Activated effector memory CD4-positive, alpha-beta T cell treated with Interleukin-2 at 50 U/mL for 16 hours (primary cell): ENCODE results near the gene NT5C2.
A peak's percentile ranks its signal among the peaks of the same experiment; 100 is the strongest.
"Not testable (repeated sequence)": the region's sequence is repeated elsewhere in the genome, so short reads cannot be mapped to it uniquely, and the experiment has no call there.

Source experiments
- DNase-seq: peaks from one replicate; pipeline ENCODE4 v3.0.0-alpha.2; 2020

NT5C2 gene

GRCh38 chr10:103193107-103193819 lies at the start of gene NT5C2:
Gene NT5C2 (minus strand): TSS chr10:103193272. CDS start chr10:103174958, 18,314 bp downstream.
- peak; percentile 73 for DNase-seq

DNA sequence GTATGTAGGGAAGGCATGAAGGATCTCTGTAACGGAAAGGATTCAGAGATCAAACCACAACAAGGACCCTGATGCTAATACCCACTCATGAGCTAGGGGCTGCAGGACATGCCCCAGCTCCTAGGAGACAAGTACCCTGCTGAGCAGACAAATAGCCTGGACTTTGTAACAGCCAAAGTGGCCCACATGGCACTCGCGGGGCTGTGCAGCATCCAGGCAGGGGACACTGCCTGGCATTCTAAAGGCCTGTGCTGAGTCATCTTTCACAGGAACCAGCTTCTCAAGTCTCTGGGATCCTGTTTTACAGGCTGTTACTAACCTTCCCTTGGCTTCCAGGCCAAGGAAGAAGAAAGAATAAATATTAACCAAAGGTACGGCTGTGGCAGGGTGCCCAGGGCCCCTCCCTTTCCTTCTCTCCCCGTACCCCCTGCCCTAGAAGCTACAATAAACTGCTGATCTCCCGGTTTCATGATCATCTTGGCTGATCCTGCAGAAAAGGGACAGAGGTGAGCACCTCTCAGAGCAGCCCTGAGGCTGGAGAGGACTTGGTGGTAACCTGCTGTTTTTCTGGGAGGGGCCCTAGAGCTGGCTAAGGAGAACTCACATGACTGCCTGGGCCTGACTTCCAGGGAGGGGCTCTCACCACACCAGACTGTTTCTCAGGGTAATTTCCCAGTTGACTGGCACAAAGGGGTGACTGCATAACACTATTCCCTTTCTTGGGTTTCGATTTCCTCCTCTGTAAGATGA lies 48.4 kb upstream of the NT5C2 start:
- DNase-seq = no peak

DNA sequence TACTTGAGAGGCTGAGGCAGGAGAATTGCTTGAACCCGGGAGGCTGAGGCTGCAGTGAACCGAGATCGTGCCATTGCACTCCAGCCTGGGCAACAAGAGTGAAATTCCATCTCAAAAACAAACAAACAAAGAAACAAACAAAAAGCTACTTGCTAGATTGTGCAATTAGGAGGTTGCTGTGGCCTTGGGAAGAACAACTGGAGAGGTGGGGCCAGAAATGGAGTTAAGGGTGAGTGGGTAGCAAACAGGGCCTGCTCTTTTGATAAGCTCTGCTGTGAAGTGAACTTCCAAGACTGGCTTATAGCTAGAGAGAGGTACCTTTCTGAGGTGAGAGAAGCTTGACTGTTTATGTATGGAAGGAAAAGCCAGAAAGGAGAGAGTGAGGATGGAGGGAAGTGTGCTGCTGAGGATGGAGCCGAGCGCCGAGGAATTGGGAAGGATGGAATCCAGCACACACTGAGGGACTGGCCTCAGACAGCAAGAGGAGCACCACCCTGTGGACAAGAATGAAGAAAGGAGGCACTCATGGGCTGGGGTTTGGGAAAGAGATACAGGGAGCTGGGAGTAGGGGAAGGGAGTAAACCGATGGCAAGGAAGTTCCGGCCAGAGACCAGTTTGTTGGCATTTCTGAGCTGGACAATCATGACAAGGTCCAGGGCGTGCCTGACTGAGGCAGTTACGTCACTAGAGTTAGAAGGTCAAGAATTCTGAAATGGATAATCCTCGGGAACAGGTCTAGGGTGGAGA lies 45.6 kb upstream of the NT5C2 start:
- no peak for DNase-seq

DNA sequence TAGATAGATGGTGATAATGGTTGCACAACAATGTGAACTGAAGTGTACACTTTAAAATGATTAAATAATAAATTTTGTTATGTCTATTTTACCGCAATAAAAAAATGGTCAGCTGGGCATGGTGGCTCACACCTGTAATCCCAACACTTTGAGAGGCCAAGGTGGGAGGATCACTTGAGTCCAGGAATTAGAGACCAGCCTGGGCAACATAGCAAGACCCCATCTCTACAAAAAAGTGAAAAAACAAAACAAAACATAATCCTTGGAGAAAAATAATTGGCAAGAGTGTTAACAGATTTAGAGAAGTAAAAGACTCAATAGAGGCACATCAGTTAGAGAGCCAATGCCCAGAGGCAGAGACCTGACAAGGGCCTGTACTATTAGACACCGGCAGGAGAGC lies 42.7 kb upstream of the NT5C2 start:
- DNase-seq = no peak

GRCh38 chr10:103232772-103233488 lies 39.9 kb upstream of the NT5C2 start:
- DNase-seq = no peak

GRCh38 chr10:103232131-103232673 lies 39.1 kb upstream of the NT5C2 start:
- DNase-seq = no peak

DNA sequence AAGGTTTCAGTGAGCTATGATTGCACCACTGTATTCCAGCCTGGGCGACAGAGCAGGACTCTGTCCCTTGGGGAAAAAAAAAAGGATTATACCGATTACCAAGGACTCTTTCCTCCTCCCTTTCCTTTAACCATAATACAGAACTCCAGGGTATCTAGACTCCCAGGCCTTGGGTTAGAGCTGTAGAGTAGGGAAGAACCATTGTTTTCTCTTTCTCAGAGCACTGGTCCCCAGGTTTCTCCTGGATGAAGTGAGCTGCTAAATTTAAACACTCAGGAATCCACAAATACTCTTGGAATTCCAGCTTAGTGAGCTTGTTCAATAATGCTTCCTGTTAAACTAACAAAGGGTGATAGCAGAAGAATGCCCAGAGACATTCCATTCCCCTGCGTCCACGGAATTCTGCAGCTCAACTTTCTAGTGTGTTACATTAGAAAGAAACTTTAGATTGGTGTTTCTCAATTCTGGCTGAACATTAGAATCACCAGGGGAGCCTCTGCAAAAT lies 38.0 kb upstream of the NT5C2 start:
- no peak for DNase-seq

DNA sequence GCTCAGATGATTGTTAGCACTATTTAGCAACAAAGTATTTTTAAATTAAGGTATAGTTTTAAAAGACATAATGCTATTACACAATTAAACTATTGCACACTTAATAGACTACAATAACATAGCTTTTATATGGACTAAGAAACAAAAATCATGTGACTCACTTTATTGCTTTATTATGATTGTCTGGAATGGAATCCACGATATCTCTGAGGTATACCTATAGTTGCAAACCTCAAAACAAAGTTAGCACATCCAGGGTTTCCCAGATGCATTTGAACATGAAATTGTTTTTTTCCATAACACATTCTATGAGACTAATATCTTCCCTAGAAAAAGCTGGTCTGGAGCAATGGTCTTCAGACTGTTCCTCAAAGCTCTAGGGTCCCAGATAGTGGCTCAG lies 34.3 kb upstream of the NT5C2 start:
- no peak for DNase-seq

DNA sequence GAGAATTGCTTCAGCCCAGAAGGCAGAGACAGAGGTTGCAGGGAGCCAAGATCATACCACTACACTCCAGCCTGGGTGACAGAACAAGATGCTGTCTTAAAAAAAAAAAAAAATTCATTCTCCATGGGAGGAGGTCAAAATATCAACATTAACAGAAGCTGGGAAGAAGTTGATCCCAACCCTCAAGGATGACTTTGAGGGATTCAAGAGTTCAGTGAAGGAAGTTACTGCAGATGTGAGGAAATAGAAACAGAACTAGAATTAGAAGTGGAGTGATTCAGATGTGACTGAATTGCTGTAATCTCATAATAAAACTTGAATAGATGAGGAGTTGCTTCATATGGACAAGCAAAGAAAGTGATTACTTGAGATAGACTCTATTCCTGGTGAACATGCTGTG lies 32.9 kb upstream of the NT5C2 start:
- DNase-seq = no peak

DNA sequence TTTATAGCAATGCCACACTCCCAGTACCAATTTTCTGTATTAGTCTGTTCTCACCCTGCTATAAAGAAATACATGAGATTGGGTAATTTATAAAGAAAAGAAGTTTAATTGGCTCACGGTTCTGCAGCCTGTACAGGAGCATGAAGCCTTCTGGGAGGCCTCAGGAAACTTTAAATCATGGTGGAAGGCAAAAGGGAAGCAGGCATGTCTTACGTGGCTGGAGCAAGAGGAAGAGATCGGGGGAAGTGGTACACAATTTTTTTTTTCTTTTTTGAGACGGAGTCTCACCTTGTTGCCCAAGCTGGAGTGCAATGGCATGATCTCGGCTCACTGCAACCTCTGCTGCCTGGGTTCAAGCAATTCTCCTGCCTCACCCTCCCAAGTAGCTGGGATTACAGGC lies 31.6 kb upstream of the NT5C2 start:
- not testable (repeated sequence) for DNase-seq

- no peak for DNase-seq
Measured at GRCh38 chr10:103224133-103224532, 31.1 kb upstream of the NT5C2 start.

DNA sequence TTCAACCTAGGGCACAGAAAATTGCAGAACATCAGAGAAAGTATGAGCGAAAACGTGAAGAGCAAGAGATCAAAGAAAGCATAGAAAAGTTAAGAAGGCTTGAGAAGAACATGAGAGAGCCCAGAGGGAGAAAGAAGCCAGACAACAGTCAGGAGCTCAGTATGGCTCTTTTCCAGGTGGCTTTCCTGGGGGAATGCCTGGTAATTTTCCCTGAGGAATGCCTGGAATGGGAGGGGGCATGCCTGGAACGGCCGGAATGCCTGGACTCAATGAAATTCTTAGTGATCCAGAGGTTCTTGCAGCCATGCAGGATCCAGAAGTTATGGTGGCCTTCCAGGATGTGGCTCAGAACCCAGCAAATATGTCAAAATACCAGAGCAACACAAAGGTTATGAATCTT lies 23.3 kb upstream of the NT5C2 start:
- DNase-seq = not testable (repeated sequence)

DNA sequence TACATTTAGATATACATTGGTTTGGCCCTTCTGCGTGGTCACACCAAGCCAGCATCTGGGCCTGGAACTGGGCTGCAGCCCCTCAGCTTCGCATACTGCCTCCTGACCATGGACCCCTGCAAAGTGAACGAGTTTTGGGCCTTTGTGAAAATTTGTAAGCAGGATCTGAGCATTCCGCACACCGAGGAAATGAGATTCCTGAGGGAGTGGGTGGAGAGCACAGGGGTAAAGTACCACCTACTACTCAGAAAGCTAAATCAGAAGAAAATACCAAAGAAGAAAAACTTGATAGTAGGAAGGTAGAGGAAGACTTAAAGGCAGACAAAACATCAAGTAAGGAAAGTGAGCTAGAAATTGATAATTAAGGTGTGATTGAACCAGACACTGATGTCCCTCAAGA lies 22.5 kb upstream of the NT5C2 start:
- DNase-seq = no peak

GRCh38 chr10:103210262-103210661 lies 17.2 kb upstream of the NT5C2 start:
- not testable (repeated sequence) for DNase-seq

GRCh38 chr10:103207643-103208042 lies 14.6 kb upstream of the NT5C2 start:
- not testable (repeated sequence) for DNase-seq

DNA sequence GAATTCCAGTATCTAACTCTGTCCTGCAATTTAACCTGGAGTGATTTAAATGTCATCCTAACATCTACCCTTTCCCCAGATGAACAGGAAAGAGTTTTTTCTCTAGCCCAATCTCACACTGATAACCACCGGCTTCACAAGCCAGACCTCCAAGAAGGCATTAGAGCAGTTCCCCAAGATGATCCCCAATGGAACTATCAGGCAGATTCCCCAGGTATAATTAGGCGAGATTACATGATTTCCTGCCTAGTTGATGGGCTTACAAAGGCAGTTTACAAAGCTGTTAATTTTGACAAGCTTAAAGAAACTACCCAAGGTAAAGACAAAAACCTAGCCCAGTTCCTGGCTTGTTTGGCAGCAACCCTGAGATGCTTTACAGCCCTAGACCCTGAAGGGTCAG lies 14.1 kb upstream of the NT5C2 start:
- no peak for DNase-seq

DNA sequence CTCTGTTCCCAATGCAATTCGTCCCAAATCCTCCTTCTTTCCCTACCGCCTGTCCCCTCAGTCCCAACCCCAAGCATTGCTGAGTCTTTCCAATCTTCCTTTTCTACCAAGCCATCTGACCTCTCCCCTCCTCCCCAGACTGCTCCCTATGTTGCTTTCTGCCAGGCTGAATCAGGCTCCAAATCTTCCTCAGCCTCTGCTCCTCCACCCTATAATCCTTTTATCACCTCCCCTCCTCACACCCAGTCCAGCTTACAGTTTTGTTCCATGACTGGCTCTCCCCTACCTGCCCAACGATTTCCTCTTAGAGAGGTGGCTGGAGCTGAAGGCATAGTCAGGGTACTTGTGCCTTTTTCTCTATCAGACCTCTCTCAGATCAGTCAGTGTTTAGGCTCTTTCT lies 13.6 kb upstream of the NT5C2 start:
- DNase-seq = not testable (repeated sequence)

DNA sequence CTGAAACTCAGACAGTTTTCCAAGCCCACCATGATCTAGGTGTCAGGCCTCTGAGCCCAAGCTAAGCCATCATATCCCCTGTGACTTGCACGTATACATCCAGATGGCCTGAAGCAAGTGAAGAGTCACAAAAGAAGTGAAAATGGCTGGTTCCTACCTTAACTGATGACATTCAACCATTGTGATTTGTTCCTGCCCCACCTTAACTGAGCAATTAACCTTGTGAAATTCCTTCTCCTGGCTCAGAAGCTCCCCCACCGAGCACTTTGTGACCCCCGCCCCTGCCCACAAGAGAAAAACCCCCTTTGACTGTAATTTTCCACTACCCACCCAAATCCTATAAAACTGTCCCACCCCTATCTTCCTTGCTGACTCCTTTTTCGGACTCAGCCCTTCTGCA lies 12.3 kb upstream of the NT5C2 start:
- not testable (repeated sequence) for DNase-seq

- DNase-seq = no peak
Measured at GRCh38 chr10:103204353-103205255, 11.5 kb upstream of the NT5C2 start.

- DNase-seq = no peak
Measured at GRCh38 chr10:103203466-103203865, 10.4 kb upstream of the NT5C2 start.

GRCh38 chr10:103202319-103202718 lies 9.2 kb upstream of the NT5C2 start:
- no peak for DNase-seq
